Islet of Langerhans (tissue), 1 donor: ENCODE data around the gene ZNF200.
"Not testable (repeated sequence)": the region's sequence is repeated elsewhere in the genome, so short reads cannot be mapped to it uniquely, and the experiment has no call there.

Experiments
- FAIRE-seq: peaks from one replicate; lab custom pipeline; 2011; peaks lifted over from hg19 to GRCh38; lab: Jason Lieb, UNC

The ZNF200 gene

DNA sequence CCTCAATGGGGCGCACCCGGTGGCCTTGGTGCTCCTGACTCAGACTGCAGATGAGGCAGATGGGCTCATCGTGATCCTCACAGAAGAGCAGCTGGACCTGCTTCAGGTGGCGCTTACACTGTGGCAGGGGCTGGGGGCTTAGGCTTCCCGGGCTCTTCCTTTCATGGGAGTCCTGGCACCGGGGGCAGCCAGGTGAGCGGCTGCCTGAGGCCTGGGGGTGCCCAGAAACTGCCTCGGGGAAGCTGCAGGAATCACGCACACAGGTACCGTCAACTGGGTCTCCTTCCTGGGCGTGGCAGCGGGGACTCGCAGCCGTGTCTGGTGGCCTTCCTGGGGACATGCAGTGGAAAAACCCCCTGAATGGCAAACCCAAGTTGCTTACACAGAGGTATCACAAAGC lies 14.5 kb upstream of the ZNF200 start:
- FAIRE-seq: no peak

DNA sequence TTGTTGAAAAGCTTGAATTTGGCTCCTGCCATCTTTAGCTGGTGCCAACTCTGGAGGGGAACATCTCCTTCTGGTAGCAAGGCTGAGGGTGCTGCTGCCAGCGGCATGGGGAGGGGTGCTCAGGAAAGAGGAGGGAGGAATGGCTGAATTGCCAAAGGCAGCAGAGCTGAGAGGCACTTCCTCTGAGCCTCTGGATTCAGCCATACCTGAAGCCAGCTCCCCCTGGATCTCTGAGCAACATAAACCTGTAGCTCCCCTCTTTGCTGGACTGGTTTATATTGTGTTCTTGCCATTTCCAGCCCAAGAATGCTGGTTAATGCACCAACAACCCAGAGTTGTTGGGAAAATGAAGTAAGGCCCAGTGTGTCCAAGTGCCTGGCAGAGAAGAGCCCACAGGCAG lies 14.1 kb upstream of the ZNF200 start:
- FAIRE-seq: no peak

DNA sequence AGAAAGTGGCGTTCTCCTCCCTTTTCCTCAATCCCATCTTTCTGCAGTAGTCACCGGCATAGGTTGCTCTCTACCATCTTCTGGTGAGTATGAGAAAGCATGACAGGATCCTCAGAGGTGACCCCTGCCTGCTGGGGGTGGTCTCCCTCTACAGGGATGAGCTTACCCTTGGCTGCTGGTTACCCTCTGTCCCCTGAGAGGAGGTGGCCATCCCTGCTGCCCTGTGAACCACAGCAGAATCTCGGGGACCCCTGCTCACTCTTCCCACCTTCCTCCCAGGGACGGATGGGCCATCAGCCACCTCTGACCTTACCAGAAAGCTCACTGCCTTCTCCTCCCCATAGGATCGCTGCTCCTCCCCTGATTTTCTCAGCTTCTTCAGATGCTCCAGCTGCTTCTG lies 13.6 kb upstream of the ZNF200 start:
- no peak for FAIRE-seq

DNA sequence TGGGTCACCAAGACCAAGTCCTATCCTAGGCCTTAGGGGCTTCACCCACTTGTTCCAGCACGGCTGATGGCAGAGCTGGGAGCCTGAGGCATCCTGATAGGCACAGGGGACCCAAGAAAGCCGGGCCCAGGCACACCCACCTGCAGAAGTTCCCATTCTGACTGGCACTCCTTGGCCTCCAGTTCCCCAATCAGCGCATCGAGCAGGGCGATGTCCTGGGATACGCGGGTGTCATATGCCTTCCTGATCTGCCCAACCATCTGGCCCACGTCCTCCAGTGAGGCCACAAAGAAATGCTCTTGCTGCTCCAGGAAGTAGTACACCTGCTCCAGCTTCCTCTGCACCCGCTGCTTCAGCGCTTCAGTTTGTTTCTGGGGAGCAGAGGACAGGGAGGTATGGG lies 11.9 kb upstream of the ZNF200 start:
- FAIRE-seq: no peak

DNA sequence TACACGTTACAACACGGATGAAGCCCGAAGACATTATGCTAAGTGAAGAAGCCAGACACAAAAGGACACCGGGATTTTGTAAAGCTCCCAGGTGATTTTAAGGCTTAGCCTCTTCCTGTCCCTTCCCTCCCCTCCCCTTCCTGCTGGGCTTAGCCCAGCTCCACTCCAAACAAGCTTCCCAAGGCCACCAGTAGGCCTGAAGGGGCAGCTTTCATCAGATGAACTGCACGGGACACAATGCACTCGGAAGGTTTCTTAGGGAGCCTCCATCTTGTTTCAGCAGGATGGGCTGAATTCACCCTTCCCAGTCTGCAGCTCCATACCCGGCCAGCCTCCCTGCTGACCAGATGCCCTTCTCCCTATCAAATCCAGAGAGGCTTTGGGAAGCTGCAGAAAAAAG lies 11.0 kb upstream of the ZNF200 start:
- no peak for FAIRE-seq

DNA sequence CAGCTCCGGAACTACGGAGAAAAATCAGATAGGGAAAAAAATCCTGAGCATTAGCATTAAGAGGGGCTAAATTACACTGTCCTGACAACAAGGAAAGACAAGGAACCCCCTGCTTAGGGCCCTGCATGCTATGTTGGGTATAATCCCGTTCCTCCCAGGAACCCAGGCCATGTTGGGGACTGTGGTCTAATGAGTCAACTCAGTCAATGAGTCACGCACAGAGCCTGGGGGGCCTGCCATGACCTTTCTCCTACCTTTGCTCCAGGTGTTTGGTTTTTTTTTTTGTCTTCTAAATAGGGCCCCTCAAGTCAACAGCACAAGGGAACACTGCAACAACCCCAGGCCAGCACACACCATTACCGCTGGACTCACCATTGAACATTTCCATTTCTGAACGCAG lies 8.9 kb upstream of the ZNF200 start:
- no peak for FAIRE-seq

DNA sequence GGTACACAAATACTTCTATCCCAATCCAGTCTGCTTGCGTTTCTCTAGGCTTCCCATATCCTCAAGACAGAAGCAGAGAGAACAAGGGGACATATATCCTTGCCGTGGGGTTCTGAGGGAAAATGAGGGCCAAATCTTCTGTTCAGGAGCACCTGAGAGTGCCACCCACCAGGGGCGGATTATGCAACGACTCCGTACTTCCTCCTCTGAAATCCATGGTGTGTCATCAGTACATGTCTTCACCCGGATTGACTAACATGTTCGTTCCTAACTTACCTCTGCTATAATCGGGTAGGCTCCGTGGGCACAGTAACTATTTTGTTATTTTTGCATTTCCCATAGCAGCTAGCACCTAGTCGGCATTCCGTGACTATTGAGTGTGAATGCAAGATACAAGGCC lies 7.8 kb upstream of the ZNF200 start:
- FAIRE-seq: no peak

DNA sequence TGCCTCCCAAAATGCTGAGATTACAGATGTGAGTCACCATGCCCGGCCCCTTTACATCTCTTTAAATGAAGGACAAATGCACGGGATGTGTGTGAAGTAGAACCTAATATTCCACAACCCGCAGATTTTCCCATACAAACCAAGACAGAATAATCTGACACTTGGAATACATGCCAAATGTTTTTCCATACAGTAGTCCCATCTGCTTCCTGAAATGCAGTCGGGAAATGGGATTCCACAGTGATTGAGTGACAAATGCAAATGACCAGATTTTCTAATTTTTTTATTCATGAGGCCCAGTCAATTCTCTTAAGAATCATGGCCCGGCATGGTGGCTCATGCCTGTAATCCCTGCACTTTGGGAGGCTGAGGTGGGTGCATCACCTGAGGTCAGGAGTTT lies 6.8 kb upstream of the ZNF200 start:
- FAIRE-seq: no peak

DNA sequence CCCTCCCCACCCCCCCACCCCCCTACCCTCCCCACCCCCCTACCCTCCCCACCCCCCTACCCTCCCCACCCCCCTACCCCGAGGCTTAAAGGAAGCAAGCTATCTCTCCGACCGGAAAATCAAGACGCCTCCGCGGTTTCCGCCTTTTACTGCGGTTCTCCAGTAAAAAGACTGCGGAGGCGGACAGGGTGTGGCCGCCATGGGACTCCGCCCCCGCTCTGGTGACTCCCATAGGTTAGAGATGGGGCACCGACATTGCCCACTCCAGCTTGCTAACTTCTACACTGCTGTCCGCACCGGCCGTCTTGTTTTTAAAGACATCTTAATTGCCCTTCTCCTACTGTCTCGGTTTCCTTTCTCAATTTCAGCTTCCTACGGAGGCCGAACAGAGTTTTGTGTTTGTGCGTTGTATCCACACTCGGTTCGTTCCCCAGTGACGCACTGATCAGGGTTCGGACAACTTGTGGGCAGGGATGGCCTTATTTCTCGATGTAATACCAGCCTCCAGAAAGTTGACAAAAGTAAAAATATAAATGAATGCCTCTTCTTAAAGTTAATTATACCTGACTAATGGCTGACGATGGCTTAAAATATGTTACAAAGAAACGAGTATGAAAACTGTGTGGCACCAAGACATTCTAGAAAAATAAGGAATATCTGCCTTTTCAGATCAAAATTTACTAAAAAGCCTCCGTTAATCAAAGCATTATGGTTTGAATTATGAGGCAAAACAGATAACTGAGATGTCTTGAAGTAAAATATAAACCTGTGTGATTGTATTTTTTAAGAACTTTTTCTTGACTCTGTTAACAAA lies 1.1 kb upstream of the ZNF200 start:
- FAIRE-seq: no peak

DNA sequence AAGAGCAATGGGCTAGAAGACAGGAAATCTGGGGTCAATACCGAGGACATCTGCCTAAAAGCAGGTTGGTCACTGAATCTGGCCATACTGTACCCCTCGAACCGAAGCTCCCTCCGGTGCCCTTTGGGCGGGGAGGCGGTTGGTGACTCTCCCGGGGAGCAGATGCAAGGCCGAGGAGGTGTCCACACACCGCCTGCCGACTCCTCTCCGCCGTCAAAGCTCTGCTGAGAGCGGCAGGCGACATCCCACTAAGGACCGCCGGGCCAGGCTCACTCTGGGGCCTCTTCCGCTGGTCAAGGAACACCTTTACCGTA lies 458 bp downstream of the ZNF200 start:
- no peak for FAIRE-seq

DNA sequence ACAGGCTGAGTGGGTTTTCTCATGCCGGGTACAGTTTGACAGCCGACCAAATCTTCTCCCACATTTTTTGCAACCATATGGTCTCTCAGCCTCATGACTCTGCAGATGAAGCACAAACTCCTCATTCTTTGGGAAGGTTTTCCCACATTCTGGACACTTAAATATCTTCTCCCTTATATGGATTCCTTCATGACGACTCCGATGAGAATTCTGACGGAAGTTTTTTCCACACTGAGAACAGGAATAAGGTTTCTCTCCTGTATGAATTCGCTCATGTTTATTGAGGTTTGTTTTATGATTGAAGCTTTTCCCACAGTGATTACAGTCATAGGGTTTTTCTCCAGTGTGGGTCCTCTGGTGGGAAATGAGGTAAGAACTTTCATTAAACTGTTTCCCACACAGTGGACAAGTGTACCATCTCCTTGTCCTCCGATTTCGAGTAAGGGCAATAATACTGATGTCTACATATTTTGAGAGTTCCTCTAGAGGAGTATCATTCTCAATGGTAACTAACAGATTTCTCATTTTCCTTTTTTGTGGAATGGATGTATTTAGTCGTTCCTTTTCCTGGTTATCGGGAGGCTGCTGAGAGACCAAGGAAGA lies 10.9 kb downstream of the ZNF200 start:
- no peak for FAIRE-seq

DNA sequence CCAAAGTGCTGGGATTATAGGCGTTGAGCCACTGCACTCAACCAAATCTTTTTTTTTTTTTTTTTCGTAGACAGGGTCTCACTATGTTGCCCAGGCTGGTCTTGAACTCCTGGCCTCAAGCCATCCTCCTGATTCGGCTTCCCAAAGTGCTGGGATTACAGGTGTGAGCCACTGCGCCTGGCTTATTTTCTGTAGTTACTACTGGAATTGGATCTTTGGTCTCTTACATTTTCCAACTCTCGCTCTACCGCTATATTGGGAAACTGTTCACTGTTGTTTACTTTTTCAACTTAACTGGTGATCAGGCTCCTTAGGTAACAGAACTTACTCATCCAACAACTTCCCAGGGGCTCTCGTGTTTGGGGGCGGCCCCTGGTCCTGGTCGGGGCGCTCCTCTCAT lies 14.1 kb downstream of the ZNF200 start:
- FAIRE-seq: no peak

DNA sequence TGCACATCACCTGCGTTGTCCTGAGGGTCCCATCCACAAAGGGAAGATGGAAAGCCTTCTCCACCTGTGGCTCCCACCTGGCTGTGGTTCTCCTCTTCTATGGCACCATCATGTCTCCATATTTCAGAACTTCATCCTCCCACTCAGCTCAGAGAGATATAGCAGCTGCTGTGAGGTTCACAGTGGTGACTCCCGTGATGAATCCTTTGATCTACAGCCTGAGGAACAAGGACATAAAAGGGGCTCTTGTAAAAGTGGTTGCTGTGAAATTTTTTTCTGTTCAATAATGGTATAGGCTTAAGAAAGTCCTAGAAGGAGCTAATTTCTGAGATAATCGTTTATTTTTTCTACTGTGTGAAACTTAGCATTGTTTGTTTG lies 18.7 kb downstream of the ZNF200 start:
- no peak for FAIRE-seq

DNA sequence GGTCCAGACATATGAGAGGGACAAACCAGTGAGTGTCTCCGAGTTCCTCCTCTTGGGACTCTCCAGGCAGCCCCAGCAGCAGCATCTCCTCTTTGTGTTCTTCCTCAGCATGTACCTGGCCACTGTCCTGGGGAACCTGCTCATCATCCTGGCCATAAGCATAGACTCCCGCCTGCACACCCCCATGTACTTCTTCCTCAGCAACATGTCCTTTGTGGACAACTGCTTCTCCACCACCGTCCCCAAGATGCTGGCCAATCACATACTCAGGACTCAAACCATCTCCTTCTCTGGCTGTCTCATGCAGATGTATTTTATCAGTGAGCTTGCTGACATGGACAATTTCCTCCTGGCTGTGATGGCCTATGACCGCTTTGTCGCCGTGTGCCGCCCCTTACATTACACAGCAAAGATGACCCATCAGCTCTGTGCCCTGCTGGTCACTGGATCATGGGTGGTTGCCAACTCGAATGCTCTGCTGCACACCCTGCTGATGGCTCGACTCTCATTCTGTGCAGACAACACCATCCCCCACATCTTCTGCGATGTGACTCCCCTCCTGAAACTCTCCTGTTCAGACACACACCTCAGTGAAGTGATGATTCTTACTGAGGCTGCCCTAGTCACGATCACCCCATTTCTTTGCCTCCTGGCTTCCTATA lies 19.2 kb downstream of the ZNF200 start:
- no peak for FAIRE-seq

DNA sequence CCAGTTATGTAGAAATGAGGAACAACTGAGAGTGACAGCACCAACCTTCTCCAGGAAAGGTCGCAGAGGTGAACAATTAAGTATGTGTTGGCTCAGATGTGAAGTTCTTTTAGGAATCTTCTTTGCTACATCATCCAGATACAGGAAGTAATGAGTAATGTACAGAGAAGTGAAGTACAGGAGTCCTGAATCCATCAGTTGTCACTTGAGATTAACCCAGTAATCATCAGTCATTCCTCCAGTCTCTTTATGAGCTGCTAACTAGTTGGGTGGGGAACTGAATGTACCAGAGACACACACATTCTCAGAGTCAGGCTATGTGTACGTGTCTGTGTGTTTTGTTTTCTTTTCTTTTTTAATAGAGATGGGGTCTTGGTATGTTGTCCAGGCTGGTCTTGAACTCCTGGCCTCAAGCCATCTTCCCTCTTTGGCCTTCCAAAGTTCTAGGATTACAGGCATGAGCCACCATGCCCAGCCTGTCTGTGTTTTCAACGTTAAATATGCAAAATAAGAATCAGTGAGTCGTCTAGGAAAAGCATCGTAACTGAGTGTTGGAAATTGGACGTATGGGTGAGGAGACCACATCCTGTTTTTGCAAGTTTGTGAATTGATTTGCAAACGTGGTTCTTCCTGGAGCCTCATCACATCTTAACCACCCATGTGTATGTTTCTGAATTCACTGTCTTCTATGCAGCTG lies 19.9 kb downstream of the ZNF200 start:
- FAIRE-seq: no peak

DNA sequence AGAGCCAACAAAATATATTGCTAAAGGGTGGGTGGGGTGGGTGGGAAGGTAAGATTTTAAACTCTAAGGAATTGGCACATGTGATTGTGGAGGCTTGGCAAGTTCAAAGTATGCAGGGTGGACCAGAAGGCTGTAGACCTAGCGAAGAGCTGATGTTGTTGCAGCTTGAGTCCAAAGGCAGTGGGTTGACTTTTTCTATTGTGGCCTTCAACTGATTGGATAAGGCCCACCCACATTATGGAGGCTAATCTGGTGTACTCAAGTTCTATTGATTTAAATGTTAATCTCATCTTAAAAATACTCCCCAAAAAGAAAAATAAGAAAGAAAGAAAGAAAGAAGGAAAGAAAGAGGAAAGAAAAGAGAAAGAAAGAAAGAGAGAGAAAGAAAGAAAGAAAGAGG lies 22.4 kb downstream of the ZNF200 start:
- no peak for FAIRE-seq

DNA sequence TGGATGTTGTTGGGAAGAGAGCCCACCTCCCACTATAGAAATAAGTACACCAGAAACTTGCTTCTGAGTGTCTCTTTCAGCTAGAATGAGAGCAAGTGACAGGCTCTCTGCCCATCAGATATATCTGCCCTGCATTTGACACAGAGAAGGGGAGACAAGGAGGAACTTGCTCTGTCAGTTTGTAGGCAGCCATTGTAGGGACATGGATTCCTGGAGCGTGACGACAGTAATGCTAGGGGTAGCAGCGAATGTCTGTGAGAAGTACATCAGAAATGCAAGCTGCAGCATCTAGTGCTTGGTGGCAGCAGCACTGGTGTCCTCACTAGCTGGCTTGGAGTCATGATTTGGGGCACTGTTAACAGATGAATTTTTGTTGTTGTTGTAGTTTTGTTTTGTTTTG lies 23.0 kb downstream of the ZNF200 start:
- FAIRE-seq: no peak

DNA sequence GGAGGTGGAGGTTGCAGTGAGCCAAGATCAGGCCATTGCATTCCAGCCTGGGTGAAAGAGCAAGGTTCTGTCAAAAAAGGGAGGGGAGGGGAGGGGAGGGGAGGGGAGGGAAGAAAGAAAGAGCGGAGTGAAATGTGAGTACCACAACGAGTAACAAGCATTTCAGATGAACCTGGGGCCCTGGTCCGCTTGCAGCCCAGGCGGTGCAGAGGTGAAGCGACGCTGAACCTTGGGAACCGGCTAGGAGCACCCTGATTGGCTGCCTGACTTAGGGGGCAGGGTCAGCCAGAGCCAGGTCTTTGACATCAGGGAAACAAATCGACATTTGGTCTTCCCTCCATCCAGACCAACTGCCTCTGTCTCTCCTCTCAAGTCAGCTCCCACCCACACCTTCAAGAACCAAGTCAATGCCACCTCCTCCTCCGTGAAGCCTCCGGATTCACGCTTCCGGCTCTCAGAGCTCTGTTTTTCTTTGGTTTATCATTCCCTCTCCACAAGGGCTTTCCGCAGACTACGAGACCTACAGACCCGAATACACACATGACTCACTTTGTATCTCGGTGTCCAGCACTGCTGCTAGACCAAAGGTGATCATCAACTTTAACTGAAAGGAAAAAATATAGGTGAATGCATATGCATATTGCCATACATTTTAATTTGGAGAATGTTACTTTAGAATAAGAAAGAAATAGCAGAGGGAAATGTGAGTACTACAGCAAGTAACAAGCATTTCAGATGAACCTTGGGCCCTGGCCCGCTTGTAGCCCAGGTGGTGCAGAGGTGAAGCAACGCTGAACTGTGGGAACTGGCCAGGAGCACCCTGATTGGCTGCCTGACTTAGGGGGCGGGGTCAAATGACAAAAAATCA lies 27.6 kb downstream of the ZNF200 start:
- FAIRE-seq: no peak

DNA sequence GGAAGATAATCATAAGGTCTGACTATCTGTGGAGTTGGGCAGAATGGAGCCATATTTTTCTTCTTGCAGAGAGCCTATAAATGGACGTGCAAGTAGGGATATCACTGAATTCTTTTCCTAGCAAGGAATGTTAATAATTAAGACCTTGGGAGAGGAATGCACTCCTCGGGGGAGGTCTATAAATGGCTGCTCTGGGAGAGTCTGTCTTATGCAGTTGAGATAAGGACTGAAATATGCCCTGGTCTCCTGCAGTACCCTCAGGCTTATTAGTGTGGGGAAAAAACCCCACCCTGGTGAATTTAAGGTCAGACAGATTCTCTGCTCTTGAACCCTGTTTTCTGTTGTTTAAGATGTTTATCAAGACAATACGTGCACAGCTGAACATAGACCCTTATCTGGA lies 29.0 kb downstream of the ZNF200 start:
- FAIRE-seq: not testable (repeated sequence)

DNA sequence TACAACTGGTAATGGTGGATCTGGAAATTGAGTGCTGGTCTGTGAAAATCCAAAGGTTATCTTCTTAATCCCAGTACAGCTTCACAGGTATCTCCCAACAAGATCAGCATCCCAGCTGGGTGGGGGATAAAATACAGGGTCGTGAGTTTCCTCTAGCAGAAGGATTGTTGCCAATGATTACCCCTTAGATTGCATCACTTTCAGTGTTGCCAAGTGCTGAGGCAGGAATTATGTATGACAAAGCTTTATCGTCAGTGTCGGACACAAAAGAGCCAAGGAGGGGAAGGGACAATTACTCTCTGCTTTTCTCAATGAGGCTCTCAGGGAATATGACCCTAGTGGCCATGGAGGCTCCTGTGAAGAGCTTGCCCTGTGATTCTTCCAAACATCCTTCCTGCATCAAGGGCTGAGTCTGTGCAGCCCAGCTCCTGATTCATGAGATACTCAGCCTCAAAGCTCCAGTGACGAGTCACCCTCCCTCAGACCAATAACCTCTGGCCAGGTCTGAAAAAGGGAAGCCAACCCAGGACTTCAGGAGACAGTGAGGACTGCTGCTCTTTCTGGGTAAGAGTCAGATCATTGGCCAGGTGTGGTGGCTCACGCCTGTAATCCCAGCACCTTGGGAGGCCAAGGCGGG lies 31.9 kb downstream of the ZNF200 start:
- no peak for FAIRE-seq

DNA sequence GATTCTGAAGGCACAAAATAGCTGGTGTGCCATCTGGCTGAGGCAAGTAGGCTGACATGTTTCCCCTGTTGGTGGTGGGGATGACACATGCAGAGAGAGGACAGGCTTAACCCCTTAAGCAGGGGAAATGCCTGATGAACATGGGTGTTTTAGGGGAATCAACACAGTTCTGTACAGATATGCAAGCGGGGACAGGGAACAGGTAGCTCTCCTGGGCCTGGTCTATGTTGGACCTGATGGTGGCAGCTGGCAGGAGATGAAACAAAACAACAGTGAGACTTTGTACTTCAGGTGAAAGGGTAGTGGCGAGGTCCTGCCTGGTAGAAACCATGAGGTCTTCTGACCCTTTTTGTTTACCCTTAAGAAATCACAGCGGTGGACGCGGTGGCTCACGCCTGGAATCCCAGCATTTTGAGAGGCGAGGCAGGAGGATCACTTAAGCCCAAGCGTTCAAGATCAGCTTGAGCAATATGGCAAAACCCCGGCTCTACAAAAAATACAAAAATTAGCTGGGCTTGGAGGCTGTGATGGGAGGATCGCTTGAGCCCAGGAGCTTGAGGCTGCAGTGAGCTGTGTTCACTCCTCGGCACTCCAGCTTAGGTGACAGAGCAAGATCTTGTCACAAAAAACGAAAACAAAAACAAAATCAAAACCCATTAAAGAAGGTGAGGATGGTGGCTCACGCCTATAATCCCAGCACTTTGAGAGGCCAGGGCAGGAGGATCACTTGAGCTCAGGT lies 36.5 kb downstream of the ZNF200 start:
- FAIRE-seq: no peak
